ENCODE measurements around the gene ACOT8. TPM values are rescaled to one million over a fixed set of nuclear protein-coding genes. Genes with fewer than 3 reads are reported as not detected.
A peak's percentile ranks its signal among the peaks of the same experiment; 100 is the strongest.

ACOT8 gene
- total RNA-seq, 1 experiment from 2014 or later: 19.5 TPM

DNA sequence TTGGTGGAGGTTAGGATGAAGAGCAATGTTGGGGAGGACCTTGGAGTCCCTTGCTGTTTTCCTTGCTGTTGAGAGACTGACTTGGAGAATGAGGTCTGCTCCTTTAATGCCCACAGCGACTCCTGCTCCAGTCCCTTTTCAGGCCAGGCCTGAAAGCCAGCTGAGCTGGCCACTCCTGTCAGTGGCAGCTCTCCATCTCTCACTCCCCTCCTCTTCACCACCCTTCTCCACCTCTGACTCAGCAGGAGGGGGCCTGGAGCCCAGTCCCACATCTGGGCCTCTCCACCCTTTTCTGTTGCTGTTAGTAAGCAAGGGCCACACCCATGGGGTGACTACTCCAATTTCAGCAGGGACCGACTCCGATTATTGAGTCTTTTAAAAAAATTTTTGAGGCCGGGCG lies 21.4 kb downstream of the ACOT8 start:
- H3K9me3 Mint-ChIP-seq (ENCODE audit: unreplicated experiment): no peaks in the 10 kb centered on the region
- no TSS peak for BruUV-seq (replicated peaks)
- peaks cover 26% of the 10 kb centered on the region for H3K36me3 Mint-ChIP-seq (ENCODE audit: insufficient read depth, unreplicated experiment)
- POLR2A ChIA-PET: interaction anchor here (0.6 to 3.8 kb wide), 7 partner anchors 9 to 120 kb away, joined by 3 to 27 read pairs (median 4); partner anchors contain the start of genes CTSA, NEURL2 and ZSWIM1
- CTCF ChIA-PET: interaction anchor here (0.6 to 1.0 kb wide), 4 partner anchors 11 to 1240 kb away, joined by 3 to 4 read pairs (median 4); no protein-coding TSS in a partner anchor
- no peaks in the 10 kb centered on the region for H3K27me3 Mint-ChIP-seq (ENCODE audit: insufficient read depth, unreplicated experiment)
- intact Hi-C loops (cut with micrococcal nuclease): loop anchor here (10.0 kb wide), 1 partner anchor 49 kb away; the partner anchor contains the start of genes SPATA25 and ZSWIM1
- H3K4me1 Mint-ChIP-seq (ENCODE audit: insufficient read depth, unreplicated experiment): peaks cover 26% of the 10 kb centered on the region
- TF ChIP-seq, protein P1, sequence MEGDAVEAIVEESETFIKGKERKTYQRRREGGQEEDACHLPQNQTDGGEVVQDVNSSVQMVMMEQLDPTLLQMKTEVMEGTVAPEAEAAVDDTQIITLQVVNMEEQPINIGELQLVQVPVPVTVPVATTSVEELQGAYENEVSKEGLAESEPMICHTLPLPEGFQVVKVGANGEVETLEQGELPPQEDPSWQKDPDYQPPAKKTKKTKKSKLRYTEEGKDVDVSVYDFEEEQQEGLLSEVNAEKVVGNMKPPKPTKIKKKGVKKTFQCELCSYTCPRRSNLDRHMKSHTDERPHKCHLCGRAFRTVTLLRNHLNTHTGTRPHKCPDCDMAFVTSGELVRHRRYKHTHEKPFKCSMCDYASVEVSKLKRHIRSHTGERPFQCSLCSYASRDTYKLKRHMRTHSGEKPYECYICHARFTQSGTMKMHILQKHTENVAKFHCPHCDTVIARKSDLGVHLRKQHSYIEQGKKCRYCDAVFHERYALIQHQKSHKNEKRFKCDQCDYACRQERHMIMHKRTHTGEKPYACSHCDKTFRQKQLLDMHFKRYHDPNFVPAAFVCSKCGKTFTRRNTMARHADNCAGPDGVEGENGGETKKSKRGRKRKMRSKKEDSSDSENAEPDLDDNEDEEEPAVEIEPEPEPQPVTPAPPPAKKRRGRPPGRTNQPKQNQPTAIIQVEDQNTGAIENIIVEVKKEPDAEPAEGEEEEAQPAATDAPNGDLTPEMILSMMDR (IDR thresholded peaks at IDR 0.05; ENCODE audit: unreplicated experiment): no peak
- DNase-seq (ENCODE audit: unreplicated experiment): peak; percentile 55
- H3K4me3 Mint-ChIP-seq (ENCODE audit: unreplicated experiment): peak overlapping the region; percentile 80
- H3K27ac Mint-ChIP-seq (ENCODE audit: low read depth, unreplicated experiment): peak overlapping the region; percentile 51

GRCh38 chr20:45835329-45835765 lies 21.8 kb downstream of the ACOT8 start:
- no peaks in the 10 kb centered on the region for H3K9me3 Mint-ChIP-seq (ENCODE audit: unreplicated experiment)
- DNase-seq (ENCODE audit: unreplicated experiment): no peak
- H3K27ac Mint-ChIP-seq (ENCODE audit: low read depth, unreplicated experiment): peak overlapping the region; percentile 51
- CTCF ChIA-PET: interaction anchor here (0.6 to 1.0 kb wide), 4 partner anchors 11 to 1241 kb away, joined by 3 to 4 read pairs (median 4); no protein-coding TSS in a partner anchor
- TF ChIP-seq, protein P1 (IDR thresholded peaks at IDR 0.05; ENCODE audit: unreplicated experiment): no peak
- no peaks in the 10 kb centered on the region for H3K27me3 Mint-ChIP-seq (ENCODE audit: insufficient read depth, unreplicated experiment)
- H3K4me1 Mint-ChIP-seq (ENCODE audit: insufficient read depth, unreplicated experiment): peaks cover 26% of the 10 kb centered on the region
- intact Hi-C loops (cut with micrococcal nuclease): loop anchor here (10.0 kb wide), 1 partner anchor 49 kb away; the partner anchor contains the start of genes SPATA25 and ZSWIM1
- H3K36me3 Mint-ChIP-seq (ENCODE audit: insufficient read depth, unreplicated experiment): peaks cover 23% of the 10 kb centered on the region
- H3K4me3 Mint-ChIP-seq (ENCODE audit: unreplicated experiment): peak overlapping the region; percentile 80
- POLR2A ChIA-PET: interaction anchor here (0.6 to 3.8 kb wide), 7 partner anchors 9 to 119 kb away, joined by 3 to 27 read pairs (median 4); partner anchors contain the start of genes CTSA, NEURL2 and ZSWIM1
- BruUV-seq (replicated peaks): no TSS peak

GRCh38 chr20:45834797-45835161 lies 22.4 kb downstream of the ACOT8 start:
- no peaks in the 10 kb centered on the region for H3K9me3 Mint-ChIP-seq (ENCODE audit: unreplicated experiment)
- H3K27me3 Mint-ChIP-seq (ENCODE audit: insufficient read depth, unreplicated experiment): no peaks in the 10 kb centered on the region
- BruUV-seq (replicated peaks): TSS peak; percentile 55
- peaks cover 17% of the 10 kb centered on the region for H3K36me3 Mint-ChIP-seq (ENCODE audit: insufficient read depth, unreplicated experiment)
- H3K4me3 Mint-ChIP-seq (ENCODE audit: unreplicated experiment): peak overlapping the region; percentile 80
- H3K27ac Mint-ChIP-seq (ENCODE audit: low read depth, unreplicated experiment): peak overlapping the region; percentile 27
- intact Hi-C loops (cut with micrococcal nuclease): loop anchor here (10.0 kb wide), 1 partner anchor 50 kb away; the partner anchor contains the start of genes SPATA25 and ZSWIM1
- peaks cover 26% of the 10 kb centered on the region for H3K4me1 Mint-ChIP-seq (ENCODE audit: insufficient read depth, unreplicated experiment)
- TF ChIP-seq, protein P1 (IDR thresholded peaks at IDR 0.05; ENCODE audit: unreplicated experiment): no peak
- POLR2A ChIA-PET: interaction anchor here (0.6 to 3.8 kb wide), 19 partner anchors 10 to 556 kb away, joined by 3 to 29 read pairs (median 5); partner anchors contain the start of genes DNTTIP1, PCIF1, UBE2C and WFDC3
- CTCF ChIA-PET: interaction anchor here (1.0 kb wide), 1 partner anchor 135 kb away, joined by 3 read pairs; no protein-coding TSS in a partner anchor
- no peak for DNase-seq (ENCODE audit: unreplicated experiment)

Data from MCF 10A (cell line).